ENCODE results near the gene NPTN. TPM values are rescaled to one million over a fixed set of nuclear protein-coding genes. Genes with fewer than 3 reads are reported as not detected.

Gene NPTN
- total RNA-seq, result 10 to 100 TPM; 37.9 to 46.9 (median 46.4) TPM
- 72.5 TPM for total RNA-seq (2013)

DNA sequence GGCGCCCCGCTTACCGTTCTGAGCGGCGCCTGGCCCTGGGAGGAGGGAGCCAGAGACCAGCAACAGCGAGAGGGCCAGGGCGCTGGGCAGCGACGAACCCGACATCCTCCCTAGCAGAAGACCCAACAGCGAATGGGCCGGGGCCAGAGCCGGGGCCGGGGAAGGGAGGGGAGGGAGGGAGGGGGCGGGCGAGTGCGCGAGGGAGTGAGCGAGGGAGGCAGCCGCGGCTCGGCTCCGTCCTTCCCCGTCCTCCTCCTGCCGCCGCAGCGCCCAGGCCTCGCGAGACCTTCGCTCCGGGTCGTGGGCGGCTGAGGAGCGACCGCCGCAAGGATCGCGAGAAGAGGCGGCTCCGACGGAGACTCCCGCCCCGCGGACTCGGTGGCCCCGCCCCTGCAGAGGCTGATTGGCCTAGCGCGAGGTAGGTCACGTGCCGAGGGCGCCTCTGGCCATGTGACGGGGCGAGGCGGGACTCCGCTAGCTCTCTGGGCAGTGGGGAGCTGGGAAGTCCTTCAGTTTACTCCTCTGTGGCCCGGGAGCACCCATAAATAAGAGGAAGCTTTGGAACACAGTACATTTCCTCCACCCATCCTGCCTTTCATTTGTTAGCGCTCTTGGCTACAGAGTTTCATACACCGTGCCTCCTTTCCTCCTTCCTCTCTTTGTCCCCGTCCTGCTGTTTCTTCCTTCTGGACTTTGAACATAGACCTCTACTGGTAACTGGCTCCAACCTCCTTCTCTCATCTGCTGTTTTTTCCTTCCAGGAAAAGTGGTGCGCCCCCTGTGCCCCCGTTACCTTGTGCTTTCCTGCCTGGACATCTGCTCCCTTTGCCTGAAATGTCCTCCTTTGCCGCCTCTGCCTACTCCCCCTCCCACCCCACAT lies at the start of gene NPTN:
TSS of gene NPTN (minus strand) at position 279 of the 880 bp plus-strand sequence. CDS start at position 105, 174 bp downstream.
- Histone ChIP-seq H3K36me3 (ENCODE audit: control insufficient read depth, insufficient read depth, low read length) (no peaks in the 10 kb centered on the region), H3K9me3 (ENCODE audit: control insufficient read depth, insufficient read depth, low read length) (no peaks in the 10 kb centered on the region), H3K27ac (ENCODE audit: low read length) (peak within 1 kb of the TSS; percentile 73), H3K4me1 (ENCODE audit: control insufficient read depth, insufficient read depth, low read length) (peaks cover 18% of the 10 kb centered on the region), H3K27me3 (ENCODE audit: control insufficient read depth, insufficient read depth, low read length) (no peaks in the 10 kb centered on the region), H3K4me3 (ENCODE audit: low read length) (peak within 1 kb of the TSS; percentile 87)
- ATAC-seq (peak; percentile 92 to 97 (median 92)), DNase-seq (peak; percentile 98)
- Mint-ChIP-seq H3K4me3 (peak within 1 kb of the TSS; percentile 93), H3K27me3 (ENCODE audit: low read depth in 2 of 2) (peaks cover 14 to 19% of the 10 kb centered on the region in 2 donors), H3K4me1 (peaks cover 45 to 60% of the 10 kb centered on the region in 2 donors), H3K9me3 (no peaks in the 10 kb centered on the region), H3K36me3 (no peaks in the 10 kb centered on the region), H3K27ac (peak within 1 kb of the TSS; percentile 75 to 92)
- intact Hi-C loops (cut with micrococcal nuclease), result no loop called here
- 2% methylated on average over 62 of the region's 62 CpGs for WGBS (ENCODE audit: insufficient coverage)
- TF ChIP-seq, protein P1, sequence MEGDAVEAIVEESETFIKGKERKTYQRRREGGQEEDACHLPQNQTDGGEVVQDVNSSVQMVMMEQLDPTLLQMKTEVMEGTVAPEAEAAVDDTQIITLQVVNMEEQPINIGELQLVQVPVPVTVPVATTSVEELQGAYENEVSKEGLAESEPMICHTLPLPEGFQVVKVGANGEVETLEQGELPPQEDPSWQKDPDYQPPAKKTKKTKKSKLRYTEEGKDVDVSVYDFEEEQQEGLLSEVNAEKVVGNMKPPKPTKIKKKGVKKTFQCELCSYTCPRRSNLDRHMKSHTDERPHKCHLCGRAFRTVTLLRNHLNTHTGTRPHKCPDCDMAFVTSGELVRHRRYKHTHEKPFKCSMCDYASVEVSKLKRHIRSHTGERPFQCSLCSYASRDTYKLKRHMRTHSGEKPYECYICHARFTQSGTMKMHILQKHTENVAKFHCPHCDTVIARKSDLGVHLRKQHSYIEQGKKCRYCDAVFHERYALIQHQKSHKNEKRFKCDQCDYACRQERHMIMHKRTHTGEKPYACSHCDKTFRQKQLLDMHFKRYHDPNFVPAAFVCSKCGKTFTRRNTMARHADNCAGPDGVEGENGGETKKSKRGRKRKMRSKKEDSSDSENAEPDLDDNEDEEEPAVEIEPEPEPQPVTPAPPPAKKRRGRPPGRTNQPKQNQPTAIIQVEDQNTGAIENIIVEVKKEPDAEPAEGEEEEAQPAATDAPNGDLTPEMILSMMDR (IDR thresholded peaks at IDR 0.05), result no peak

- peaks cover 12% of the 10 kb centered on the region for H3K4me1 ChIP-seq (ENCODE audit: control insufficient read depth, insufficient read depth, low read length)
- Mint-ChIP-seq H3K27ac (no peak overlapping the region), H3K36me3 (no peaks in the 10 kb centered on the region), H3K9me3 (no peaks in the 10 kb centered on the region), H3K4me3 (peak overlapping the region; percentile 58), H3K4me1 (peaks cover 0 to 5% of the 10 kb centered on the region in 2 donors), H3K27me3 (ENCODE audit: low read depth in 2 of 2) (peaks cover 30 to 40% of the 10 kb centered on the region in 2 donors)
- H3K27ac ChIP-seq (ENCODE audit: low read length), result no peak overlapping the region
- intact Hi-C loops (cut with micrococcal nuclease), result no loop called here
- peaks cover 22% of the 10 kb centered on the region for H3K27me3 ChIP-seq (ENCODE audit: control insufficient read depth, insufficient read depth, low read length)
- H3K36me3 ChIP-seq (ENCODE audit: control insufficient read depth, insufficient read depth, low read length), result no peaks in the 10 kb centered on the region
- no peaks in the 10 kb centered on the region for H3K9me3 ChIP-seq (ENCODE audit: control insufficient read depth, insufficient read depth, low read length)
- TF ChIP-seq, protein P1 (IDR thresholded peaks at IDR 0.05), result no peak
- ATAC-seq (no peak), DNase-seq (no peak)
- H3K4me3 ChIP-seq (ENCODE audit: low read length), result no peak overlapping the region
- WGBS (ENCODE audit: insufficient coverage), result 91% methylated on average over 14 of the region's 14 CpGs
Measured at GRCh38 chr15:73682600-73683090, 49.5 kb upstream of the NPTN start.

DNA sequence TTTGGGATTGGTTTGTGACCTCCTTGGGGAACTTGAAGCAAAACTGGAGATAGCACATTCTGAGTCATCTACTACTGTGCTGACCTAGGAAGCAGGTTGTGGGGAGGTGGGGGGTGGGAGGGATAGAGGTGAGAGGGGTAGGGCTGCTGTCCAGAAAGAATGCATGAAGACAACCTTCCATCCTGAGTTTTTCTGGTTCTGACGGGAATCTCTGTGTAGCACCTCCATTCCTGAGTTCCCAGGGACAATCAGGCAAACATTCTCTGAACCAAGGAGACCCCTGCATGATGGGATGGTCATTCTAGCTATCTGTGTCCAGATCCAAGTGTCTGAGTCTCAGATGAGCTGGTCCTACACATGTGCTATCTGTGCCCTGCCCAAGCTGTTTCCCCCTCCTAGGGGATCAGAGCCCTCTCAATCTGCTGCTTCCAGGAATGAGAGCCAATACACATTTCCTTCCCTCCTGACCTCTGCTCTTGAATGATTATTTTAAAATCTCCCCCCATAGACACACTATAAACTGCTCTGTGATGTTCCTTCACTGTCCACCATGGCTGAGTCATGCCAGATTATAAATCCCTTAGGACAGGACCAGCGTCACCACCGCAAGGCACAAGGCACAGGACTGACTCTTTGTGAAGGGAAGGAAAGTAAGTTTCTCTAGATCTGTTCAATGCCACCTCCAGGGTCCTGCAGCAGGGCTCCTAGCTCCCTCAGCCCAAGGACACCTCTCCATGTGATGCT lies 48.8 kb upstream of the NPTN start:
- Mint-ChIP-seq H3K27ac (no peak overlapping the region), H3K4me3 (no peak overlapping the region), H3K27me3 (ENCODE audit: low read depth in 2 of 2) (peaks cover 30 to 40% of the 10 kb centered on the region in 2 donors), H3K4me1 (peaks cover 0 to 5% of the 10 kb centered on the region in 2 donors), H3K36me3 (no peaks in the 10 kb centered on the region), H3K9me3 (no peaks in the 10 kb centered on the region)
- H3K36me3 ChIP-seq (ENCODE audit: control insufficient read depth, insufficient read depth, low read length), result no peaks in the 10 kb centered on the region
- 89% methylated on average over 3 of the region's 3 CpGs for WGBS (ENCODE audit: insufficient coverage)
- no peaks in the 10 kb centered on the region for H3K9me3 ChIP-seq (ENCODE audit: control insufficient read depth, insufficient read depth, low read length)
- H3K27me3 ChIP-seq (ENCODE audit: control insufficient read depth, insufficient read depth, low read length), result peaks cover 22% of the 10 kb centered on the region
- no peak overlapping the region for H3K4me3 ChIP-seq (ENCODE audit: low read length)
- H3K4me1 ChIP-seq (ENCODE audit: control insufficient read depth, insufficient read depth, low read length), result peaks cover 12% of the 10 kb centered on the region
- H3K27ac ChIP-seq (ENCODE audit: low read length), result no peak overlapping the region
- ATAC-seq (no peak), DNase-seq (no peak)
- intact Hi-C loops (cut with micrococcal nuclease), result no loop called here
- TF ChIP-seq, protein P1 (IDR thresholded peaks at IDR 0.05), result no peak
